ENCODE data around the gene LRRC71.

LRRC71 gene

DNA sequence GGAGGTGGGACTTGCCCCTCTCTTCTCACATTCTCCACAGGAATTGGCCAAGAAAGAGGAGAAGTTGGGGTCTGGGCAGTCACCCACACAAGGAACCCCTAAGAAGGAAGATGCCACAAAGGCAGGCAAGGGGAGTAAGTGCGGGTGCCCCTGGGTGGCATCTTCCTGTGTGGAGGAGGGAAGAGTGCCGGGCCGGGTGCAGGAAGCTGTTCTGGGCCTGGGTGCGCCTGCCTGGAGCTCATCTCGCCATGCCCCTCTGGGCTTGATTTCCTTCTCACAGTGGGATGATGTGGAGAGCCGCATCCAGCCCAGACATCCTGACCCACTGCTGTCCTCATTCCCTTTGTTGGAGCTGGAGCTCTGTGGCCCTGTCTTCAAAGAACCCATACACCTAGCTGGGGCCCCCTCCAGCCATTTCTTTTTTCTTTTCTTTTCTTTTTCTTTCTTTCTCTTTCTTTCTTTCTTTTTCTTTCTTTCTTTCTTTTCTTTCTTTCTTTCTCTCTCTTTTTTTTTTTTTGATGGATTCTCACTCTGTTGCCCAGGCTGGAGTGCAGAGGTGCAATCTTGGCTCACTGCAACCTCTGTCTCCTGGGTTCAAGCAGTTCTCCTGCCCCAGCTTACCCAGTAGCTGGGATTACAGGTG, 9.3 kb downstream of the LRRC71 start:
- TF ChIP-seq, protein P1, sequence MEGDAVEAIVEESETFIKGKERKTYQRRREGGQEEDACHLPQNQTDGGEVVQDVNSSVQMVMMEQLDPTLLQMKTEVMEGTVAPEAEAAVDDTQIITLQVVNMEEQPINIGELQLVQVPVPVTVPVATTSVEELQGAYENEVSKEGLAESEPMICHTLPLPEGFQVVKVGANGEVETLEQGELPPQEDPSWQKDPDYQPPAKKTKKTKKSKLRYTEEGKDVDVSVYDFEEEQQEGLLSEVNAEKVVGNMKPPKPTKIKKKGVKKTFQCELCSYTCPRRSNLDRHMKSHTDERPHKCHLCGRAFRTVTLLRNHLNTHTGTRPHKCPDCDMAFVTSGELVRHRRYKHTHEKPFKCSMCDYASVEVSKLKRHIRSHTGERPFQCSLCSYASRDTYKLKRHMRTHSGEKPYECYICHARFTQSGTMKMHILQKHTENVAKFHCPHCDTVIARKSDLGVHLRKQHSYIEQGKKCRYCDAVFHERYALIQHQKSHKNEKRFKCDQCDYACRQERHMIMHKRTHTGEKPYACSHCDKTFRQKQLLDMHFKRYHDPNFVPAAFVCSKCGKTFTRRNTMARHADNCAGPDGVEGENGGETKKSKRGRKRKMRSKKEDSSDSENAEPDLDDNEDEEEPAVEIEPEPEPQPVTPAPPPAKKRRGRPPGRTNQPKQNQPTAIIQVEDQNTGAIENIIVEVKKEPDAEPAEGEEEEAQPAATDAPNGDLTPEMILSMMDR (IDR thresholded peaks at IDR 0.05) = no peak
- no peak for TF ChIP-seq ZFX (IDR thresholded peaks at IDR 0.05; ENCODE audit: borderline replicate concordance)
- no peak overlapping the region for H3K27ac ChIP-seq

GRCh38 chr1:156930483-156930882, 10.1 kb downstream of the LRRC71 start:
- H3K27ac ChIP-seq = no peak overlapping the region
- no peak for TF ChIP-seq ZFX (IDR thresholded peaks at IDR 0.05; ENCODE audit: borderline replicate concordance)
- TF ChIP-seq, protein P1 (IDR thresholded peaks at IDR 0.05) = no peak

- TF ChIP-seq, protein P1 (IDR thresholded peaks at IDR 0.05) = no peak
- no peak for TF ChIP-seq ZFX (IDR thresholded peaks at IDR 0.05; ENCODE audit: borderline replicate concordance)
- H3K27ac ChIP-seq = no peak overlapping the region
Measured at GRCh38 chr1:156931211-156931952, 10.9 kb downstream of the LRRC71 start.

GRCh38 chr1:156931974-156932710, 11.7 kb downstream of the LRRC71 start:
- TF ChIP-seq, protein P1 (IDR thresholded peaks at IDR 0.05) = no peak
- TF ChIP-seq ZFX (IDR thresholded peaks at IDR 0.05; ENCODE audit: borderline replicate concordance) = no peak
- no peak overlapping the region for H3K27ac ChIP-seq

GRCh38 chr1:156933136-156933535, 12.7 kb downstream of the LRRC71 start:
- no peak overlapping the region for H3K27ac ChIP-seq
- TF ChIP-seq, protein P1 (IDR thresholded peaks at IDR 0.05) = no peak
- no peak for TF ChIP-seq ZFX (IDR thresholded peaks at IDR 0.05; ENCODE audit: borderline replicate concordance)

- TF ChIP-seq ZFX (IDR thresholded peaks at IDR 0.05; ENCODE audit: borderline replicate concordance) = no peak
- no peak overlapping the region for H3K27ac ChIP-seq
Measured at GRCh38 chr1:156935505-156936128, 15.2 kb downstream of the LRRC71 start.

- TF ChIP-seq ZFX (IDR thresholded peaks at IDR 0.05; ENCODE audit: borderline replicate concordance) = no peak
- TF ChIP-seq, protein P1 (IDR thresholded peaks at IDR 0.05) = no peak
Measured at GRCh38 chr1:156936191-156936590, 15.8 kb downstream of the LRRC71 start.

More at GRCh38 chr1:156936191-156936590, 15.8 kb downstream of the LRRC71 start:
- H3K27ac ChIP-seq = no peak overlapping the region

Data from 22Rv1 (cell line).